GM06990 (cell line): ENCODE measurements around the gene CACHD1.

Source experiments
- DNase-seq: peaks from one replicate; pipeline ENCODE4 v3.0.0-alpha.2; 2011; ENCODE audit not compliant: insufficient read length; ENCODE audit errors: extremely low read depth
- H3K27me3 ChIP-seq: replicated peaks from 2 replicates; pipeline ENCODE4 v1.6.0; 2011; ENCODE audit warnings: low read length; ENCODE audit not compliant: control insufficient read depth, insufficient read depth
- H3K36me3 ChIP-seq: 2 replicates; pipeline ENCODE4 v1.5.1; 2011; ENCODE audit warnings: low read length; ENCODE audit not compliant: control insufficient read depth, insufficient read depth
- H3K4me3 ChIP-seq: replicated peaks from 2 replicates; pipeline ENCODE4 v1.5.1; 2011; ENCODE audit warnings: low read depth, mild to moderate bottlenecking, control low read depth, low read length
- CTCF ChIP-seq: IDR thresholded peaks from 2 replicates; pipeline ENCODE4 v1.5.1; 2011; ENCODE audit warnings: low read length, control low read depth, mild to moderate bottlenecking, inconsistent platforms; ENCODE audit not compliant: insufficient read depth, poor library complexity, severe bottlenecking

CACHD1 gene

GRCh38 chr1:64545118-64545843 lies 75.4 kb downstream of the CACHD1 start:
- no peak for TF ChIP-seq CTCF
- no peaks in the 10 kb centered on the region for H3K36me3 ChIP-seq
- no peak for DNase-seq
- no peak overlapping the region for H3K4me3 ChIP-seq
- no peaks in the 10 kb centered on the region for H3K27me3 ChIP-seq

GRCh38 chr1:64546013-64546412 lies 76.1 kb downstream of the CACHD1 start:
- Histone ChIP-seq H3K4me3 (no peak overlapping the region), H3K27me3 (no peaks in the 10 kb centered on the region), H3K36me3 (no peaks in the 10 kb centered on the region)
- DNase-seq: no peak
- TF ChIP-seq CTCF: no peak

GRCh38 chr1:64549464-64550239 lies 79.7 kb downstream of the CACHD1 start:
- no peak for DNase-seq
- no peak for TF ChIP-seq CTCF
- Histone ChIP-seq H3K27me3 (no peaks in the 10 kb centered on the region), H3K36me3 (no peaks in the 10 kb centered on the region), H3K4me3 (no peak overlapping the region)

- Histone ChIP-seq H3K4me3 (no peak overlapping the region), H3K36me3 (no peaks in the 10 kb centered on the region), H3K27me3 (no peaks in the 10 kb centered on the region)
- no peak for DNase-seq
- no peak for TF ChIP-seq CTCF
These were observed 80.6 kb downstream of the CACHD1 start for GRCh38 chr1:64550510-64550909.

- Histone ChIP-seq H3K4me3 (no peak overlapping the region), H3K27me3 (no peaks in the 10 kb centered on the region), H3K36me3 (no peaks in the 10 kb centered on the region)
- no peak for TF ChIP-seq CTCF
- no peak for DNase-seq
These were observed 81.1 kb downstream of the CACHD1 start for GRCh38 chr1:64550946-64551605.
